ENCODE results near the gene MRTFA.

The MRTFA gene

DNA sequence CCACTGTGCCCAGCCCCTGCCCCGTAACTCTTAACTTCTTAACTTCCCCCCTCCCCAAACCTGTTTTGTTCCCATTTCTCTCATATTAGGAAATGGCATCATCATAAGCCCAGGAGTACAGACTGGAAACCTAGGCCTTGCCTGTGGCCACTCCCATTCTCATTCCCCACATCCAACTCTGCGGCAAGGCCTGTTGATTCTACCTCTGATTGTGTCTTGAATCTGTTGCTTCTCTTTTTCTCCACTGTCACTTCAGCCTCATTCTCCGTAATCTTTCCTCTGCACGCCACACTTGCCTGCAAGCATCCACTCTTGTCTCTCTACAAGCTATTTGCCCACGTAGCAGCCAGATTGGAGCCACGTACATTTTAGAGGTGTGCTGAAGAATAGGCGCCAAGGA, 240.9 kb downstream of the MRTFA start:
- Histone ChIP-seq H3K4me3 (replicated peaks; ENCODE audit: low read depth, low read length) (no peak overlapping the region), H3K36me3 (ENCODE audit: control insufficient read depth, insufficient read depth, low read length) (no peaks in the 10 kb centered on the region; the same call in 1 of the 2 replicates), H3K27me3 (replicated peaks; ENCODE audit: control insufficient read depth, insufficient read depth, low read length) (no peaks in the 10 kb centered on the region)
- no peak for TF ChIP-seq CTCF (IDR thresholded peaks at IDR 0.05; ENCODE audit: insufficient read depth, low read length, poor library complexity, severe bottlenecking)
- DNase-seq (ENCODE audit: extremely low read depth, insufficient read length) = no peak

DNA sequence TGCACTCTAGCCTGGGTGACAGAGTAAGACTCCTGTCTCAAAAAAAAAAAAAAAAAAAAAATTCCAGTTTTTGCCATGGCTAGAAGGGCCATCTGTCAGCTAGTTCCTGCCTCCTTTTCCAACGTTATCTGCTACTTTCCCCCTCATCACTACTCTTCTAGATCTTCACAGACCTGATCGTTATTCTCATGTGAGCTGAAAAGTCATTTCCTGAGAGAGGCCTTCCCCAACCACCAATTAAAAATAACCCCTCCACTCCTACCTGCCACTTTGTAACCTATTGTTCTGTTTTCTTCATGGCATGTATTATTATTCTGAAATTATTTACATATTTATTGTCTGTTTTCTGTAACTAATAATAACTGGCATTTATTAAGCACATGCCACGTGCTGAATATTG, 241.9 kb downstream of the MRTFA start:
- H3K36me3 ChIP-seq (ENCODE audit: control insufficient read depth, insufficient read depth, low read length) = no peaks in the 10 kb centered on the region; the same call in 1 of the 2 replicates
- DNase-seq (ENCODE audit: extremely low read depth, insufficient read length) = no peak
- TF ChIP-seq CTCF (IDR thresholded peaks at IDR 0.05; ENCODE audit: insufficient read depth, low read length, poor library complexity, severe bottlenecking) = no peak
- H3K27me3 ChIP-seq (replicated peaks; ENCODE audit: control insufficient read depth, insufficient read depth, low read length) = no peaks in the 10 kb centered on the region
- H3K4me3 ChIP-seq (replicated peaks; ENCODE audit: low read depth, low read length) = no peak overlapping the region

DNA sequence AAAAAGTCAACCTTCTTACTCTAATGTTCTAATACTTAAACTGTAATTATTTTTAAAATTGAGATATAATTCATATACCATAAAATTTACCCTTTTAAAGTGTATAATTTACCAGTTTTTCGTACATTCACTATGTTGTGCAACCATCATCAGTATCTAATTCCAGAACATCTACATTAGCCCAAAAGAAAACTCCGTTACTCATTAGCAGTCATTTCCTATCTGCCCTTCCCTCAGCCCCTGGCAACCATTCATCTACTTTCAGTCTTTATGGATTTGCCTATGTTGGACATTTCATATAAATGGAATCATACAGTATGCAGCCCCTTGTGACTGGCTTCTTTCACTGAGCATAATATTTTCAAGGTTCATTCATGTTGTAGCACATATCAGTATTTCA, 243.9 kb downstream of the MRTFA start:
- no peak overlapping the region for H3K4me3 ChIP-seq (replicated peaks; ENCODE audit: low read depth, low read length)
- no peak for TF ChIP-seq CTCF (IDR thresholded peaks at IDR 0.05; ENCODE audit: insufficient read depth, low read length, poor library complexity, severe bottlenecking)
- no peaks in the 10 kb centered on the region for H3K27me3 ChIP-seq (replicated peaks; ENCODE audit: control insufficient read depth, insufficient read depth, low read length)
- DNase-seq (ENCODE audit: extremely low read depth, insufficient read length) = no peak
- no peaks in the 10 kb centered on the region; the same call in 1 of the 2 replicates for H3K36me3 ChIP-seq (ENCODE audit: control insufficient read depth, insufficient read depth, low read length)

- H3K36me3 ChIP-seq (ENCODE audit: control insufficient read depth, insufficient read depth, low read length) = no peaks in the 10 kb centered on the region
- H3K27me3 ChIP-seq (replicated peaks; ENCODE audit: control insufficient read depth, insufficient read depth, low read length) = no peaks in the 10 kb centered on the region
- DNase-seq (ENCODE audit: extremely low read depth, insufficient read length) = no peak
- H3K4me3 ChIP-seq (replicated peaks; ENCODE audit: low read depth, low read length) = no peak overlapping the region
- no peak for TF ChIP-seq CTCF (IDR thresholded peaks at IDR 0.05; ENCODE audit: insufficient read depth, low read length, poor library complexity, severe bottlenecking)
Measured at GRCh38 chr22:40391417-40391816, 245.1 kb downstream of the MRTFA start.

GRCh38 chr22:40388231-40388630, 248.3 kb downstream of the MRTFA start:
- Histone ChIP-seq H3K36me3 (ENCODE audit: control insufficient read depth, insufficient read depth, low read length) (no peaks in the 10 kb centered on the region), H3K4me3 (replicated peaks; ENCODE audit: low read depth, low read length) (no peak overlapping the region), H3K27me3 (replicated peaks; ENCODE audit: control insufficient read depth, insufficient read depth, low read length) (no peaks in the 10 kb centered on the region)
- no peak for DNase-seq (ENCODE audit: extremely low read depth, insufficient read length)
- TF ChIP-seq CTCF (IDR thresholded peaks at IDR 0.05; ENCODE audit: insufficient read depth, low read length, poor library complexity, severe bottlenecking) = no peak

DNA sequence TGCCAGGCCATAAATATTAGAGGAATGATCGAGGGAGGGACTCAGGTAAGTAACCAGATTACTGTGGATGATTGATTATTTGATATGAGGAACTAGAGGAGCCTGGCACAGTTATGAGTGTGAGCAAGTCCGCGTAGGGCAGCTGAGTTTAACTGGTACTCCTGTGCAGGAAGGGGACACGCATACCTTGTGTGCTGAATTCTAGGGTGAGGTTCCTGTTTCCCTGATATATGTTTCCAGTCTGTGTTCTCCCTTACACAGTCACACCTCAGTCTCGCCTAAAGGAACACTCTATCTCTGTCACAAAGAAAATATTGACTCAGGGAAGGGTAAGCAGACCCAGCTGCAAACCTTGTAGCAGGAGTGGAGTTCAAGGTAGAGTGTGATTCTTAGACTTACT, 248.8 kb downstream of the MRTFA start:
- Histone ChIP-seq H3K27me3 (replicated peaks; ENCODE audit: control insufficient read depth, insufficient read depth, low read length) (no peaks in the 10 kb centered on the region), H3K36me3 (ENCODE audit: control insufficient read depth, insufficient read depth, low read length) (no peaks in the 10 kb centered on the region), H3K4me3 (replicated peaks; ENCODE audit: low read depth, low read length) (no peak overlapping the region)
- TF ChIP-seq CTCF (IDR thresholded peaks at IDR 0.05; ENCODE audit: insufficient read depth, low read length, poor library complexity, severe bottlenecking) = no peak
- DNase-seq (ENCODE audit: extremely low read depth, insufficient read length) = no peak

Data from GM06990 (cell line).